Measurements from ENCODE around the gene RHBDD1.

DNA sequence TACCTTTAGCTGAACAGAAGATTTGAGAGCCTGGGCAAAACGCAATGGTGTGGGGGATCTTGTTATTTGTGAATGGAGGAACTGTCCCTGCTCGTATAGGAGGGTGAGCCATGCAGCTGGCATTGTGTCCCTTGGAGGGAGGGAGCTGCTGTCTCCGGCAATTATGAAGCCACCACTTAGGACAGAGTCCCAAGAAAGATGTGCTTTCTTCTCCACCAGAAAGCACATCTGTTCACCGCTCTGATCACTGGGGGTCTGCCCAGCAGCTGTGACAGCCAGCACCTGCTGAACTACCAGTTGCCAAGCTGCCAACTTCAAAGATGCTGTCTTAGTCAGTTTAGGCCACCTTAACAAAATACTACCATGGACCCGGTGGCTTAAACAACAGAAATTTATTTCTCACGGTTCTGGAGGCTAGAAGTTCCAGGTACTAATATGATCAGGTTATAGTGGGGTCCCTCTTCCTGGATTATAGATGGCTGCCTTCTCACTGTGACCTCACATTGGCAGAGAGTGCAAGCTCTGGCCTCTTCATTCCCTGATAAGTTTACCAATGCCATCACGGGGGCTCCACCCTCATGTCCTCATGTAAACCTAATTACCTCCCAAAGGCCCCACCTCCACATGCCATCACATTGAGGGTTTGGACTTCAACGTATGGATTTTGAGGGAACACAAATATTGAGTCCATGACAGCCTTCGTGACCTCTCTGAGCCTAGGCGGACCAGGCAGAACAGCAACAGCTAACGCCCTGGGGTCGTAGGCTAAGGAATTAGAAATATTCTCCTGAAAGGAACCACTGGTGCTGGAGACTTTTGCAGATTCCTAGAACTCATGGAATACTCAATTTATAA, 148.3 kb downstream of the RHBDD1 start:
- TF ChIP-seq POLR2A (IDR thresholded peaks at IDR 0.05; ENCODE audit: low read length) (no peak), GATA1 (IDR thresholded peaks at IDR 0.05; ENCODE audit: low read depth, low read length) (no peak)

All from erythroblast (primary cell).